BJ (cell line): ENCODE results near the gene CSNK1D. TPM values are rescaled to one million over a fixed set of nuclear protein-coding genes. Genes with fewer than 3 reads are reported as not detected.

Experiments used
- CTCF ChIA-PET: fragments of 350-600 bp; formaldehyde crosslinking; extraction: SDS; loops from one replicate; lab custom pipeline; 2021; ENCODE audit warnings: antibody characterized with exemption, inconsistent platforms; lab: Yijun Ruan, JAX
- POLR2A ChIA-PET: fragments of 300-600 bp; sonication (Branson Sonifier 250); formaldehyde crosslinking; extraction: SDS; loops from one replicate; lab custom pipeline; 2021; ENCODE audit warnings: antibody characterized with exemption; lab: Charles Lee
- DNase-seq: peaks from one replicate; pipeline ENCODE4 v3.0.0-alpha.2; 2011; ENCODE audit warnings: low read depth
- H3K27me3 ChIP-seq: 2 replicates; pipeline ENCODE4 v1.6.0; 2011; ENCODE audit warnings: low read length; ENCODE audit not compliant: control insufficient read depth, insufficient read depth
- H3K36me3 ChIP-seq: 2 replicates; pipeline ENCODE4 v1.5.1; 2011; ENCODE audit warnings: low read length; ENCODE audit not compliant: control insufficient read depth, insufficient read depth
- H3K4me3 ChIP-seq: 2 replicates; pipeline ENCODE4 v1.5.1; 2011; ENCODE audit warnings: low read depth, mild to moderate bottlenecking, control low read depth, low read length
- polyA plus RNA-seq: library from polyadenylated mRNA; depleted of rRNA; stranded (reverse); fragments of >200 nt; gene quantifications from 2 replicates; pipeline ENCODE4 v1.2.3, GENCODE V29; 2011
- TF ChIP-seq, protein P1 (sequence below): IDR thresholded peaks from 2 replicates; pipeline ENCODE4 v1.5.1; 2011; ENCODE audit warnings: low read depth, mild to moderate bottlenecking, control low read depth, inconsistent platforms, low read length, moderate library complexity; ENCODE audit not compliant: insufficient read depth

Gene CSNK1D
- polyA plus RNA-seq, 1 experiment = 118 TPM

DNA sequence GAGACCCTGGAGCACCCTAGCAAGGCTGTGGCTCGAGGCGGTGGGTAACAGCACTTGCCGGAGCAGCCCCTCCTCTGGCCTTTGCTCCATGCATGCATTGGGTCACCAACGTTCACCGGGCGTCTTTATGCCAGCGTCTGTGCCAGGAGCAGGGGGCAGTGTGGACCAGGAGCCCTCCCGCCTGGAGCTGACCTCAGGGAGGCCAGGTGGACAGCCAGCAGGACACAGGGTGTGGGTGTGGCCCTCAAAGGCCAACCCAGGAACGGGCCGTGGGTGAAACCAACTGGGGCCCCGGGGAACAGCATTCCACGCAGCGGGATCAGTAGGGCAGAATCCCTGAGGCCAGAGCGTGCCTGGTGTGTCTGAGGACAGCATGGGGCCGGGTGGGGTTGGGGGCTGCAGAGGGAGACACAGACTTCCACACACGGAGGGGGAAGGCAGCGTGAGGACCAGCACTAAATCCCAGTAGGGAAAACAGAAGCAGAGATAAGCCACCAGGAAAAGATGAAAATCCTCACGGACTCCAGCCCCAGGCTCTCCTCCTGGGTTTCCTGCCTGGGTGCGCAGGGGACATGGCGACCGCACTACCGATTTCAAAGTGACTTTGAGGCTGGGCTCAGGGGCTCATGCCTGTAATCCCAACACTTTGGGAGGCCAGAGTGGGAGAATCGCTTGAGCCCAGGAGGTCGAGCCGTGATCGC, 46.8 kb upstream of the CSNK1D start:
- ChIA-PET CTCF (interaction anchor here (0.7 to 2.4 kb wide), 4 partner anchors 10 to 22 kb away, joined by 3 to 10 read pairs (median 4); no protein-coding TSS in a partner anchor), POLR2A (no interaction called here)
- no peaks in the 10 kb centered on the region for H3K36me3 ChIP-seq
- no peak overlapping the region for H3K4me3 ChIP-seq
- H3K27me3 ChIP-seq = peaks cover 9% of the 10 kb centered on the region
- TF ChIP-seq, protein P1, sequence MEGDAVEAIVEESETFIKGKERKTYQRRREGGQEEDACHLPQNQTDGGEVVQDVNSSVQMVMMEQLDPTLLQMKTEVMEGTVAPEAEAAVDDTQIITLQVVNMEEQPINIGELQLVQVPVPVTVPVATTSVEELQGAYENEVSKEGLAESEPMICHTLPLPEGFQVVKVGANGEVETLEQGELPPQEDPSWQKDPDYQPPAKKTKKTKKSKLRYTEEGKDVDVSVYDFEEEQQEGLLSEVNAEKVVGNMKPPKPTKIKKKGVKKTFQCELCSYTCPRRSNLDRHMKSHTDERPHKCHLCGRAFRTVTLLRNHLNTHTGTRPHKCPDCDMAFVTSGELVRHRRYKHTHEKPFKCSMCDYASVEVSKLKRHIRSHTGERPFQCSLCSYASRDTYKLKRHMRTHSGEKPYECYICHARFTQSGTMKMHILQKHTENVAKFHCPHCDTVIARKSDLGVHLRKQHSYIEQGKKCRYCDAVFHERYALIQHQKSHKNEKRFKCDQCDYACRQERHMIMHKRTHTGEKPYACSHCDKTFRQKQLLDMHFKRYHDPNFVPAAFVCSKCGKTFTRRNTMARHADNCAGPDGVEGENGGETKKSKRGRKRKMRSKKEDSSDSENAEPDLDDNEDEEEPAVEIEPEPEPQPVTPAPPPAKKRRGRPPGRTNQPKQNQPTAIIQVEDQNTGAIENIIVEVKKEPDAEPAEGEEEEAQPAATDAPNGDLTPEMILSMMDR = no peak
- DNase-seq = no peak

DNA sequence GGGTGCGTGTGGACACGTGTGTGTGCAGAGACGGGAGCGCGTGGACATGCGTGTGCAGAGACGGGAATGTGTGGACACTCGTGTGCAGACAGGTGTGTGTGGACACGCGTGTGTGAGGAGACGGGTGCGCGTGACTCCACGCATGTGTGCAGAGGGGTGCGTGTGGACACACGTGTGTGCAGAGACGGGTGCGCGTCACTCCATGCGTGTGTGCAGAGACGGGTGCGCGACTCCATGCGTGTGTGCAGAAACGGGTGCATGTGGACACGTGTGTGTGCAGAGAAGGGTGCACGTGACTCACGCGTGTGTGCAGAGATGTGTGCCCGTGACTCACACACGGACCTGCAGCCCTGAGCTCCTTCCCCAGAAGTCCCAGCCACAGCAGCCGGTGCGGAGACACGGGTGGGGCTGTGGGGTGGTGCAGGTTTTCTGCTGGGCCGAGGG, 46.1 kb upstream of the CSNK1D start:
- no peak for DNase-seq
- CTCF ChIA-PET = no interaction called here
- POLR2A ChIA-PET = no interaction called here

DNA sequence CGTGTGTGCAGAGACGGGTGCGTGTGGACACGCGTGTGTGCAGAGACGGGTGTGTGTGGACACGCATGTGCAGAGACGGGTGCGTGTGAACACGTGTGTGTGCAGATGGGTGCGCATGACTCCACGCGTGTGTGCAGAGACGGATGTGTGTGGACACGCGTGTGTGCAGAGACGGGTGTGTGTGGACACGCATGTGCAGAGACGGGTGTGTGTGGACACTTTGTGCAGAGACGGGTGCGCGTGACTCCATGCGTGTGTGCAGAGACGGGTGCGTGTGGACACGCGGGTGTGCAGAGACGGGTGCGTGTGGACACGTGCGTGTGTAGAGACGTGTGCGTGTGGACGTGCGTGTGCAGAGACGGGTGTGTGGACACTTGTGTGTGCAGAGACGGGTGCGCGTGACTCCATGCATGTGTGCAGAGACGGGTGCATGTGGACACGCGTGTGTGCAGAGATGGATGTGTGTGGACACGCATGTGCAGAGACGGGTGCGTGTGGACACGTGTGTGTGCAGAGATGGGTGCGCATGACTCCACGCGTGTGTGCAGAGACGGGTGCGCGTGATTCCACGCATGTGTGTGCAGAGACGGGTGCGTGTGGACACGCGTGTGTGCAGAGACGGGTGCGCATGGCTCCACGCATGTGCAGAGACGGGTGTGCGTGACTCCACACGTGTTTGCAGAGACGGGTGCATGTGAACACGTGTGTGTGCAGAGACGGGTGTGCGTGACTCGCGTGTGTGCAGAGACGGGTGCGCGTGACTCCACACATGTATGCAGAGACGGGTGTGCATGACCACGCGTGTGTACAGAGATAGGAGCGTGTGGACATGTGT, 45.5 kb upstream of the CSNK1D start:
- POLR2A ChIA-PET = no interaction called here
- no peak overlapping the region for H3K4me3 ChIP-seq
- TF ChIP-seq, protein P1 = no peak
- H3K36me3 ChIP-seq = no peaks in the 10 kb centered on the region
- DNase-seq = no peak
- peaks cover 9% of the 10 kb centered on the region for H3K27me3 ChIP-seq
- CTCF ChIA-PET = no interaction called here

More for the DNA sequence above, 46.1 kb upstream of the CSNK1D start:
- H3K4me3 ChIP-seq = no peak overlapping the region
- no peaks in the 10 kb centered on the region for H3K36me3 ChIP-seq
- TF ChIP-seq, protein P1 = no peak
- H3K27me3 ChIP-seq = peaks cover 9% of the 10 kb centered on the region

DNA sequence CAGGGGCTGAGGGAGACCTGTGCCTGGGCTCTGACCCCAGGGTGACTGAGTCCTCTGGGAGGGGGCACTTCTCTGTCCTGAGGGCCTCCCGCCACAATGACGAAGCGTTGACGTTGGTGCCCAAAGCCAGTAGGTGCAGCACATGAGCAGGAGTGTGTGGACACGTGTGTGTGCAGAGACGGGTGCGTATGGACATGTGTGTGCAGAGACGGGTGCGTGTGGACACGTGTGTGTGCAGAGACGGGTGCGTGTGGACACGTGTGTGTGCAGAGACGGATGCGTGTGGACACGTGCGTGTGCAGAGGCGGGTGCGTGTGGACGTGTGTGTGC, 44.6 kb upstream of the CSNK1D start:
- H3K36me3 ChIP-seq = no peaks in the 10 kb centered on the region
- ChIA-PET CTCF (interaction anchor here (1.4 to 1.9 kb wide), 2 partner anchors 14 to 17 kb away, joined by 3 to 11 read pairs; no protein-coding TSS in a partner anchor), POLR2A (no interaction called here)
- peaks cover 9% of the 10 kb centered on the region for H3K27me3 ChIP-seq
- no peak overlapping the region for H3K4me3 ChIP-seq
- DNase-seq = no peak
- TF ChIP-seq, protein P1 = no peak
